SK-N-MC (cell line): ENCODE results near the gene ICOSLG.

Experiments used
- EZH2 ChIP-seq: fragments of 200-600 bp; sonication (generic); IDR thresholded peaks from one replicate; pipeline ENCODE4 v1.6.1; 2017; ENCODE audit warnings: antibody characterized with exemption
- FOXP2 ChIP-seq: optimal IDR thresholded peaks from 2 replicates; pipeline ENCODE3; 2011; ENCODE audit warnings: mild to moderate bottlenecking, moderate library complexity; ENCODE audit not compliant: insufficient read depth; ENCODE audit errors: extremely low read length, control extremely low read depth
- POLR2AphosphoS5 ChIP-seq: IDR thresholded peaks from 2 replicates; pipeline ENCODE4 v1.6.1; 2012; ENCODE audit warnings: mild to moderate bottlenecking, low read depth, low read length, borderline replicate concordance

GRCh38 chr21:44272284-44272858, 31.6 kb upstream of the ICOSLG start:
- TF ChIP-seq POLR2AphosphoS5: no peak
- TF ChIP-seq EZH2: no peak
- TF ChIP-seq FOXP2: no peak
